HEK293T (cell line): ENCODE results near the gene FLT4.

Experiments used
- CTCF ChIA-PET: fragments of 350-600 bp; formaldehyde crosslinking; extraction: SDS; loops from one replicate; lab custom pipeline; 2021; ENCODE audit warnings: antibody characterized with exemption, inconsistent platforms; lab: Yijun Ruan, JAX
- POLR2A ChIA-PET: fragments of 350-600 bp; formaldehyde crosslinking; extraction: SDS; loops from one replicate; lab custom pipeline; 2020; ENCODE audit warnings: antibody characterized with exemption, inconsistent platforms; lab: Yijun Ruan, JAX
- DNase-seq: peaks from one replicate; pipeline ENCODE4 v3.0.0; 2012; ENCODE audit warnings: mixed read lengths; ENCODE audit errors: extremely low spot score
- CTBP1 ChIP-seq: fragments of 450-650 bp; IDR thresholded peaks from 2 replicates; pipeline ENCODE4 v1.6.1; 2016; ENCODE audit warnings: borderline replicate concordance
- FOXA1 ChIP-seq: fragments of 450-650 bp; IDR thresholded peaks from 2 replicates; pipeline ENCODE4 v1.6.1; 2016; ENCODE audit warnings: mild to moderate bottlenecking
- FOXK2 ChIP-seq: fragments of 450-650 bp; IDR thresholded peaks from 2 replicates; pipeline ENCODE4 v1.6.1; 2016; ENCODE audit warnings: mild to moderate bottlenecking
- FOXM1 ChIP-seq: fragments of 450-650 bp; IDR thresholded peaks from 2 replicates; pipeline ENCODE4 v1.6.1; 2017; ENCODE audit warnings: mild to moderate bottlenecking, borderline replicate concordance
- HDGF ChIP-seq: fragments of 450-650 bp; IDR thresholded peaks from 2 replicates; pipeline ENCODE4 v1.6.1; 2017; ENCODE audit warnings: antibody characterized with exemption, borderline replicate concordance
- L3MBTL2 ChIP-seq: fragments of 450-650 bp; conservative IDR thresholded peaks from 2 replicates; pipeline ENCODE4 v1.6.1; 2016; ENCODE audit warnings: mild to moderate bottlenecking
- LEF1 ChIP-seq: fragments of 450-650 bp; IDR thresholded peaks from 2 replicates; pipeline ENCODE4 v1.6.1; 2017; ENCODE audit warnings: mild to moderate bottlenecking, borderline replicate concordance
- NFRKB ChIP-seq: fragments of 450-650 bp; IDR thresholded peaks from 2 replicates; pipeline ENCODE4 v1.6.1; 2016; ENCODE audit warnings: mild to moderate bottlenecking, moderate library complexity
- SP1 ChIP-seq: fragments of 450-650 bp; IDR thresholded peaks from 2 replicates; pipeline ENCODE4 v1.6.1; 2017
- SUZ12 ChIP-seq: fragments of 450-650 bp; IDR thresholded peaks from 2 replicates; pipeline ENCODE4 v1.6.1; 2016; ENCODE audit warnings: mild to moderate bottlenecking
- TARDBP ChIP-seq: fragments of 450-650 bp; IDR thresholded peaks from 2 replicates; pipeline ENCODE4 v1.6.1; 2016
- ZNF384 ChIP-seq: fragments of 450-650 bp; IDR thresholded peaks from 2 replicates; pipeline ENCODE4 v1.6.1; 2016
- TF ChIP-seq, protein P1 (sequence below): fragments of 450-650 bp; IDR thresholded peaks from 2 replicates; pipeline ENCODE4 v1.6.1; 2016

FLT4 gene

GRCh38 chr5:180557217-180557809, 92.1 kb downstream of the FLT4 start:
- no peak for TF ChIP-seq CTBP1
- TF ChIP-seq L3MBTL2, result no peak
- TF ChIP-seq TARDBP, result no peak
- TF ChIP-seq FOXK2, result no peak
- TF ChIP-seq NFRKB, result no peak
- no peak for TF ChIP-seq SP1
- no peak for TF ChIP-seq LEF1
- TF ChIP-seq ZNF384, result no peak
- TF ChIP-seq FOXA1, result no peak
- TF ChIP-seq FOXM1, result no peak
- no peak for TF ChIP-seq SUZ12
- ChIA-PET CTCF (no interaction called here), POLR2A (interaction anchor here (0.6 kb wide), 1 partner anchor 426 kb away, joined by 3 read pairs; no protein-coding TSS in a partner anchor)
- DNase-seq, result no peak

GRCh38 chr5:180555168-180555921, 94.1 kb downstream of the FLT4 start:
- DNase-seq, result no peak
- TF ChIP-seq, protein P1, sequence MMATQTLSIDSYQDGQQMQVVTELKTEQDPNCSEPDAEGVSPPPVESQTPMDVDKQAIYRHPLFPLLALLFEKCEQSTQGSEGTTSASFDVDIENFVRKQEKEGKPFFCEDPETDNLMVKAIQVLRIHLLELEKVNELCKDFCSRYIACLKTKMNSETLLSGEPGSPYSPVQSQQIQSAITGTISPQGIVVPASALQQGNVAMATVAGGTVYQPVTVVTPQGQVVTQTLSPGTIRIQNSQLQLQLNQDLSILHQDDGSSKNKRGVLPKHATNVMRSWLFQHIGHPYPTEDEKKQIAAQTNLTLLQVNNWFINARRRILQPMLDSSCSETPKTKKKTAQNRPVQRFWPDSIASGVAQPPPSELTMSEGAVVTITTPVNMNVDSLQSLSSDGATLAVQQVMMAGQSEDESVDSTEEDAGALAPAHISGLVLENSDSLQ, result no peak
- TF ChIP-seq SUZ12, result no peak
- no peak for TF ChIP-seq HDGF
- ChIA-PET POLR2A (no interaction called here), CTCF (no interaction called here)

DNA sequence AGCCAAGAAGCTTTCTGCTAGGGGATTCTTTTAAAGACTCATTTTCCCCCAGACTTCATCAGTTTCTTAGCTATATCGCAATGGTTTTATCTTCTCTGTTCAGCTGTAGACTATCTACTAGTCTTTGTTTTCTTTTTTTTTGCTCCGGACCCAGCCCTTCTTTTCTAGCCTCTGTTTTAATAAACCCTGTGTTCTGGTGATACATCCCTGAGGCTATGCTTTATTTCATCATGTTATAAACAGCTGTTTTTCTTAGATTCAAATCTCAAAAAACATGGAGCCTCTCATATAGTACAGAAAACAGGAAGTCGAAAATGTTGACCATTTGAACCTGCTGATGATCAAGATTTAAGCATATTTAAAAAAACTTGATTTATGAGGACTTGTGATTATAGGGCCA, 95.9 kb downstream of the FLT4 start:
- ChIA-PET POLR2A (no interaction called here), CTCF (no interaction called here)
- no peak for TF ChIP-seq L3MBTL2
- no peak for DNase-seq
